AG04450 (cell line): ENCODE data around the gene PDCD7. TPM values are rescaled to one million over a fixed set of nuclear protein-coding genes. Genes with fewer than 3 reads are reported as not detected.
"Not testable (repeated sequence)": the region's sequence is repeated elsewhere in the genome, so short reads cannot be mapped to it uniquely, and the experiment has no call there.

Experiments used
- CTCF ChIA-PET: fragments of 300-600, 350-600 bp; formaldehyde crosslinking; extraction: SDS; loops from one replicate; lab custom pipeline; 2022; ENCODE audit warnings: antibody characterized with exemption, inconsistent platforms; lab: Charles Lee
- POLR2A ChIA-PET: fragments of 350-600 bp; formaldehyde crosslinking; extraction: SDS; loops from one replicate; lab custom pipeline; 2021; ENCODE audit warnings: antibody characterized with exemption, inconsistent platforms; lab: Yijun Ruan, JAX
- DNase-seq: peaks from one replicate; pipeline ENCODE4 v3.0.0-alpha.2; 2011; ENCODE audit warnings: low read depth, low spot score
- H3K27ac ChIP-seq: one replicate; pipeline ENCODE4 v1.5.1; 2012; ENCODE audit warnings: low read depth, low read length, control low read depth
- H3K27me3 ChIP-seq: one replicate; pipeline ENCODE4 v1.6.0; 2012; ENCODE audit warnings: low read length; ENCODE audit not compliant: control insufficient read depth, insufficient read depth
- H3K4me3 ChIP-seq: 2 replicates; pipeline ENCODE4 v1.5.1; 2011; ENCODE audit warnings: mild to moderate bottlenecking, low read depth, low read length, control low read depth
- H3K9me3 ChIP-seq: 2 replicates; pipeline ENCODE4 v1.5.1; 2012; ENCODE audit warnings: low read length; ENCODE audit not compliant: control insufficient read depth, insufficient read depth
- polyA minus RNA-seq: library from RNA; depleted of rRNA, polyadenylated mRNA; stranded (reverse); fragments of >200 nt; gene quantifications from 2 replicates; pipeline ENCODE4 v1.2.3, GENCODE V29; 2011; rRNA and poly(A)+ RNA removed
- polyA plus RNA-seq: library from polyadenylated mRNA; depleted of rRNA; stranded (reverse); fragments of >200 nt; gene quantifications from 2 replicates; pipeline ENCODE4 v1.2.3, GENCODE V29; 2011; rRNA removed
- TF ChIP-seq, protein P1 (sequence below): IDR thresholded peaks from 2 replicates; pipeline ENCODE4 v1.5.1; 2011; ENCODE audit warnings: low read depth, low read length, control low read depth, inconsistent platforms

The PDCD7 gene, protein sequence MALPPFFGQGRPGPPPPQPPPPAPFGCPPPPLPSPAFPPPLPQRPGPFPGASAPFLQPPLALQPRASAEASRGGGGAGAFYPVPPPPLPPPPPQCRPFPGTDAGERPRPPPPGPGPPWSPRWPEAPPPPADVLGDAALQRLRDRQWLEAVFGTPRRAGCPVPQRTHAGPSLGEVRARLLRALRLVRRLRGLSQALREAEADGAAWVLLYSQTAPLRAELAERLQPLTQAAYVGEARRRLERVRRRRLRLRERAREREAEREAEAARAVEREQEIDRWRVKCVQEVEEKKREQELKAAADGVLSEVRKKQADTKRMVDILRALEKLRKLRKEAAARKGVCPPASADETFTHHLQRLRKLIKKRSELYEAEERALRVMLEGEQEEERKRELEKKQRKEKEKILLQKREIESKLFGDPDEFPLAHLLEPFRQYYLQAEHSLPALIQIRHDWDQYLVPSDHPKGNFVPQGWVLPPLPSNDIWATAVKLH
- polyA plus RNA-seq (15.8 and 18.0 TPM in 2 replicates), polyA minus RNA-seq (16.8 and 17.3 TPM in 2 replicates)

DNA sequence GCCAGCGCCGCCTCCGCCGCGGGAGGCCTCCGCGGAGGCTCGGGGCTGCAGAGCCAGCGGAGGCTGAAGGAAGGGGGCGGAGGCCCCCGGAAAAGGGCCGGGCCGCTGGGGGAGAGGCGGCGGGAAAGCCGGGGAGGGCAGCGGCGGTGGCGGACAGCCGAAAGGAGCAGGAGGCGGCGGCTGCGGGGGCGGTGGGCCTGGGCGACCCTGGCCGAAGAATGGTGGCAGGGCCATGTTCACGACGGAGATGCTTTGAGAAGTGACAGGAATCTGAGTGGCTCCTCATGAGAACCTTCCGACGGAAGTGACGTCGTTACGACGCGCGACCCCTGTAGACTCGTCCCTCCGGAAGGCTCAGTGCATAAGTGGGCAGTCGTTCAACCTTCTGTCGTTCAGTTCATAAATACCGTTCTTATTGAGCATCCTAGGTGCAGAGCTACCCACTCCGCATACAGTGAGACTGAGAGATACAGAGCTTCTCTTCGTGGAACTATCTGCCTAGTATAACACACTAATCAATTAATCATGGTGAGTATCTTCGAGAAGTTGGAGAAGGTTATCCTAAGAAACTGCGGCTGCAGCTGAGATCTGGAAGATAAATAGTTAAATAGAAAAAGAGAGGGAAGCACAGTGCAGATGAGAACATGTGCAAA is at the start of gene PDCD7:
TSS of gene PDCD7 (minus strand) at position 261 of the 653 bp plus-strand sequence. CDS start at position 234, 27 bp downstream.
- Histone ChIP-seq H3K9me3 (peaks cover 4% of the 10 kb centered on the region; the same call in 1 of the 2 replicates), H3K27ac (peak within 1 kb of the TSS; percentile 39), H3K4me3 (peak within 1 kb of the TSS; percentile 76), H3K27me3 (no peaks in the 10 kb centered on the region)
- CTCF ChIA-PET: interaction anchor here (1.0 to 1.3 kb wide), 2 partner anchors 79 to 100 kb away, joined by 3 to 6 read pairs; no protein-coding TSS in a partner anchor
- peak; percentile 54 for DNase-seq
- TF ChIP-seq, protein P1, sequence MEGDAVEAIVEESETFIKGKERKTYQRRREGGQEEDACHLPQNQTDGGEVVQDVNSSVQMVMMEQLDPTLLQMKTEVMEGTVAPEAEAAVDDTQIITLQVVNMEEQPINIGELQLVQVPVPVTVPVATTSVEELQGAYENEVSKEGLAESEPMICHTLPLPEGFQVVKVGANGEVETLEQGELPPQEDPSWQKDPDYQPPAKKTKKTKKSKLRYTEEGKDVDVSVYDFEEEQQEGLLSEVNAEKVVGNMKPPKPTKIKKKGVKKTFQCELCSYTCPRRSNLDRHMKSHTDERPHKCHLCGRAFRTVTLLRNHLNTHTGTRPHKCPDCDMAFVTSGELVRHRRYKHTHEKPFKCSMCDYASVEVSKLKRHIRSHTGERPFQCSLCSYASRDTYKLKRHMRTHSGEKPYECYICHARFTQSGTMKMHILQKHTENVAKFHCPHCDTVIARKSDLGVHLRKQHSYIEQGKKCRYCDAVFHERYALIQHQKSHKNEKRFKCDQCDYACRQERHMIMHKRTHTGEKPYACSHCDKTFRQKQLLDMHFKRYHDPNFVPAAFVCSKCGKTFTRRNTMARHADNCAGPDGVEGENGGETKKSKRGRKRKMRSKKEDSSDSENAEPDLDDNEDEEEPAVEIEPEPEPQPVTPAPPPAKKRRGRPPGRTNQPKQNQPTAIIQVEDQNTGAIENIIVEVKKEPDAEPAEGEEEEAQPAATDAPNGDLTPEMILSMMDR: no peak
- POLR2A ChIA-PET: interaction anchor here (0.6 to 1.6 kb wide), 3 partner anchors 52 to 171 kb away, joined by 3 to 5 read pairs (median 4); partner anchors contain the start of genes CLPX and RNU5B-1

DNA sequence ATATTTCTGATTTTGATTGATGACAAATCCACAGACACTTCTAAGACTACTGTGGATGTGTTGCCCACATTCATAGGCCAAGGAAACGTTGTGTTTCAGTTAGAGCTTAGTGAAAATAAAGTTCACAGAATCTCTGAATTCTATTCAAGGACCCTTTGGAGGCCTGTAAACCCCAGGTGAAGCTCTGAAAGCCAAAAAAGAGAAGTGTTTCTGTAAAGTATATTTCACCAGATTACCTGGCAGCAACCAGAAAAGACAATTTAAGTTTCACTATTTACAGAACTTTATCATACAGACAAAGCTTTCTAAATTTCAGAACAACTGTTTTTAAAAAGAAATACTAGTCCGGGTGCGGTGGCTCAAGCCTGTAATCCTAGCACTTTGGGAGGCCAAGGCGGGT is 48.9 kb upstream of the PDCD7 start:
- Histone ChIP-seq H3K27me3 (no peaks in the 10 kb centered on the region), H3K4me3 (no peak overlapping the region), H3K27ac (no peak overlapping the region), H3K9me3 (peaks cover 9% of the 10 kb centered on the region; the same call in 1 of the 2 replicates)
- ChIA-PET POLR2A (interaction anchor here (0.7 kb wide), 1 partner anchor 178 kb away, joined by 5 read pairs; no protein-coding TSS in a partner anchor), CTCF (interaction anchor here (2.0 to 2.1 kb wide), 2 partner anchors 89 to 149 kb away, joined by 8 to 13 read pairs; no protein-coding TSS in a partner anchor)
- no peak for DNase-seq
- TF ChIP-seq, protein P1: no peak

DNA sequence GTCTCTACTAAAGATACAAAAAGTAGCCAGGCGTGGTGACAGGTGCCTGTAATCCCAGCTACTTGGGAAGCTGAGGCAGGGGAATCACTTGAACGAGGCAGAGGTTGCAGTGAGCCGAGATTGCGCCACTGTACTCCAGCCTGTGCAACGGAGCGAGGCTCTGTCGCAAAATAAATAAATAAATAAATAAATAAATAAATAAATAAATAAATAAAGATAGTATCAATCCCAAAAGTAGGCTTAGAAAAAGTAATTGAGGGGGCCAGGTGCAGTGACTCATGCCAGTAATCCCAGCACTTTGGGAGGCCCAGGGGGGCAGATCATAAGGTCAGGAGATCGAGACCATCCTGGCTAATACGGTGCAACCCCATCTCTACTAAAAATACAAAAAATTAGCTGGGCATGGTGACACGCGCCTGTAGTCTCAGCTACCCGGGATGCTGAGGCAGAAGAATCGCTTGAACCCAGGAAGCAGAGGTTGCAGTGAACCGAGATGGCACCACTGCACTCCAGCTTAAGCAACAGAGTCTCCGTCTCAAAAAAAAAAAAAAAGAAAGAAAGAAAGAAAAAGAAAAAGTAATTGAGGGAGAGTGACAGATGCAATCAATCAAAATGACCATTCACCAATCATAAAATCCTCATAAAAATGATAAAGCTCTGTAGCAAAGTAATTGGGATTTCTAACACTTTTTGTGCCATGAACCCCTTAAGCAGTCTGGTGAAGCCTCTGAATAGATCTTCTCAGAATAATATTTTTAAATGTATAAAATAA is 48.2 kb upstream of the PDCD7 start:
- H3K4me3 ChIP-seq, H3K27ac ChIP-seq, H3K27me3 ChIP-seq, POLR2A ChIA-PET, H3K9me3 ChIP-seq, DNase-seq: not testable (repeated sequence)
- CTCF ChIA-PET: interaction anchor here (0.7 to 2.1 kb wide), 4 partner anchors 89 to 148 kb away, joined by 3 to 13 read pairs (median 6); partner anchors contain the start of gene RNU5B-1

DNA sequence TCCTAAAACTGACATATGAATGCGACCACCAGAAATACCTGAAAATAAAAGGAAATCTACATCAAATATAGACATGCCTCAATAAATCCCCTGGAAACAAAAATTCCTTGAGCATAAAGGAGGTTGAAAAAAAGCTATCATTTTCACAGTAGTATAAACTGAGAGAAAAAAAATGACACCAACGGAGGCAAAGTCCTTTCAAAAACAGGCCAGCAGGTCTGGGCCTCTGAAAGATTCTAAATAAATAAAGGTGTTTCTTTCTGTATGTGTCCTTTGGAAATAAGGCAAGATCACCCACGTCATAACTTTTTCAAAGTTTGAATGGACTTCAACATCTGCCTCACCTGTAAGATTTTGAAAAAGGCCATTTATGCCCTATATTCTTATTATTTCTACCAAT is 46.6 kb upstream of the PDCD7 start:
- H3K4me3 ChIP-seq: no peak overlapping the region
- H3K27me3 ChIP-seq: no peaks in the 10 kb centered on the region
- ChIA-PET CTCF (interaction anchor here (1.1 to 1.7 kb wide), 3 partner anchors 79 to 146 kb away, joined by 3 to 5 read pairs (median 4); no protein-coding TSS in a partner anchor), POLR2A (no interaction called here)
- H3K9me3 ChIP-seq: peaks cover 9% of the 10 kb centered on the region; the same call in 1 of the 2 replicates
- no peak overlapping the region for H3K27ac ChIP-seq
- no peak for DNase-seq
- TF ChIP-seq, protein P1: no peak

DNA sequence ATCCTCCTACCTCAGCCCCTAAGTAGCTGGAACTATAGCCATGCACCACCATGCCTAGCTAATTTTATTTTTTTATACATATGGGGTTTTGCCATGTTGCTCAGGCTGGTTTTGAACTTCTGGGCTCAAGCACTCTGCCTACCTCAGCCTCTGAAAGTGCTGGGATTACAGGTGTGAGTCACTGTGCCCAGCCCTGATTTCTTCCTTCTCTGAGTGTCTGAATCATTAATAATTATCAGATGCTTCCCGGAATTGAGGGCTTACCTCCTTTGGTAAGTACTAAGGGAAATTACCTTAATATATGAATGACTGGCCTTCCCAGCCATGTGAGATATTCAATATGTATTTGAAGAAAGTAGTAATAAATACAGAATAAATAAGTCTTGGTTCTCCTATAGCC is 44.3 kb upstream of the PDCD7 start:
- ChIA-PET POLR2A (no interaction called here), CTCF (interaction anchor here (1.0 kb wide), 1 partner anchor 144 kb away, joined by 3 read pairs; no protein-coding TSS in a partner anchor)
- no peak overlapping the region for H3K27ac ChIP-seq

More for the DNA sequence above, 44.3 kb upstream of the PDCD7 start:
- H3K27me3 ChIP-seq: no peaks in the 10 kb centered on the region
- TF ChIP-seq, protein P1: no peak
- no peaks in the 10 kb centered on the region for H3K9me3 ChIP-seq
- no peak overlapping the region for H3K4me3 ChIP-seq
- no peak for DNase-seq
